HG02981 (cell line): Measurements from ENCODE around the gene PIGC.
"Not testable (repeated sequence)": the region's sequence is repeated elsewhere in the genome, so short reads cannot be mapped to it uniquely, and the experiment has no call there.

Source experiments
- ATAC-seq: cut with Tn5 transposase; IDR thresholded peaks from one replicate; pipeline ENCODE4 v1.9.1; 2021; ENCODE audit warnings: mild to moderate bottlenecking, moderate library complexity; ENCODE audit not compliant: unreplicated experiment

PIGC gene

GRCh38 chr1:172467446-172467845, 23.6 kb upstream of the PIGC start:
- no peak for ATAC-seq

- ATAC-seq = no peak
Measured at GRCh38 chr1:172466795-172467407, 23.0 kb upstream of the PIGC start.

GRCh38 chr1:172465617-172466016, 21.7 kb upstream of the PIGC start:
- no peak for ATAC-seq

- no peak for ATAC-seq
Measured at GRCh38 chr1:172460887-172461315, 17.0 kb upstream of the PIGC start.

- ATAC-seq = no peak
Measured at GRCh38 chr1:172460177-172460576, 16.3 kb upstream of the PIGC start.

GRCh38 chr1:172457479-172458130, 13.7 kb upstream of the PIGC start:
- ATAC-seq = no peak

- no peak for ATAC-seq
Measured at GRCh38 chr1:172456344-172456769, 12.5 kb upstream of the PIGC start.

- no peak for ATAC-seq
Measured at GRCh38 chr1:172455451-172455850, 11.6 kb upstream of the PIGC start.

- no peak for ATAC-seq
Measured at GRCh38 chr1:172453607-172454006, 9.7 kb upstream of the PIGC start.

- ATAC-seq = no peak
Measured at GRCh38 chr1:172453153-172453545, 9.3 kb upstream of the PIGC start.

- ATAC-seq = no peak
Measured at GRCh38 chr1:172452536-172453152, 8.8 kb upstream of the PIGC start.

- ATAC-seq = no peak
Measured at GRCh38 chr1:172451002-172451443, 7.2 kb upstream of the PIGC start.

GRCh38 chr1:172450524-172450885, 6.6 kb upstream of the PIGC start:
- no peak for ATAC-seq

- ATAC-seq = peak; percentile 83
Measured at GRCh38 chr1:172449585-172450523, 6.0 kb upstream of the PIGC start.

- no peak for ATAC-seq
Measured at GRCh38 chr1:172448995-172449584, 5.2 kb upstream of the PIGC start.

GRCh38 chr1:172447641-172448040, 3.8 kb upstream of the PIGC start:
- no peak for ATAC-seq

GRCh38 chr1:172446547-172446946, 2.7 kb upstream of the PIGC start:
- ATAC-seq = no peak

- ATAC-seq = no peak
Measured at GRCh38 chr1:172442843-172443565, 865 bp downstream of the PIGC start.

- ATAC-seq = no peak
Measured at GRCh38 chr1:172442404-172442803, 1.5 kb downstream of the PIGC start.

GRCh38 chr1:172437183-172437582, 6.7 kb downstream of the PIGC start:
- not testable (repeated sequence) for ATAC-seq
